Endodermal cell (in vitro differentiated cells): ENCODE measurements around the gene NOS3. TPM values are rescaled to one million over a fixed set of nuclear protein-coding genes. Genes with fewer than 3 reads are reported as not detected.

Experiments used
- DNase-seq: peaks from one replicate; pipeline ENCODE4 v3.0.0-alpha.2; 2017
- H3K27ac ChIP-seq: 2 replicates; pipeline ENCODE4 v1.5.1; 2013; ENCODE audit warnings: mild to moderate bottlenecking, low read depth, low read length, moderate library complexity
- H3K27me3 ChIP-seq: 2 replicates; pipeline ENCODE4 v1.6.1; 2013; ENCODE audit warnings: mild to moderate bottlenecking, low read length, moderate library complexity; ENCODE audit not compliant: insufficient read depth, control insufficient read depth, poor library complexity, severe bottlenecking
- H3K36me3 ChIP-seq: 2 replicates; pipeline ENCODE4 v1.7.0; 2013; ENCODE audit warnings: mild to moderate bottlenecking, low read length, moderate library complexity; ENCODE audit not compliant: control insufficient read depth, insufficient read depth
- H3K4me1 ChIP-seq: one replicate; pipeline ENCODE4 v1.7.0; 2013; ENCODE audit warnings: low read length; ENCODE audit not compliant: control insufficient read depth, insufficient read depth
- H3K4me3 ChIP-seq: 2 replicates; pipeline ENCODE4 v1.5.1; 2013; ENCODE audit warnings: mild to moderate bottlenecking, low read length, moderate library complexity
- H3K9ac ChIP-seq: 2 replicates; pipeline ENCODE4 v1.6.1; 2013; ENCODE audit warnings: mild to moderate bottlenecking, low read length, moderate library complexity; ENCODE audit not compliant: poor library complexity, severe bottlenecking; ENCODE audit errors: extremely low read depth
- H3K9me3 ChIP-seq: 2 replicates; pipeline ENCODE4 v1.6.1; 2013; ENCODE audit warnings: mild to moderate bottlenecking, low read length, moderate library complexity; ENCODE audit not compliant: control insufficient read depth
- H3K27ac Mint-ChIP-seq: 2 replicates; pipeline ENCODE4 v1.8.0; 2020; ENCODE audit warnings: mixed read lengths
- H3K27me3 Mint-ChIP-seq: 2 replicates; pipeline ENCODE4 v1.8.0; 2021; ENCODE audit warnings: mild to moderate bottlenecking, mixed read lengths; ENCODE audit not compliant: insufficient read depth
- H3K36me3 Mint-ChIP-seq: 2 replicates; pipeline ENCODE4 v1.8.0; 2020; ENCODE audit warnings: low read depth, mixed read lengths
- H3K4me1 Mint-ChIP-seq: 2 replicates; pipeline ENCODE4 v1.8.0; 2020; ENCODE audit warnings: mixed read lengths
- H3K4me3 Mint-ChIP-seq: 2 replicates; pipeline ENCODE4 v1.8.0; 2020; ENCODE audit warnings: mild to moderate bottlenecking, moderate library complexity, mixed read lengths
- H3K9me3 Mint-ChIP-seq: 2 replicates; pipeline ENCODE4 v1.8.0; 2020; ENCODE audit warnings: mild to moderate bottlenecking, mixed read lengths
- CTCF ChIP-seq: fragments of 200-600 bp; sonication (generic); conservative IDR thresholded peaks from 2 replicates; pipeline ENCODE4 v1.5.0; 2021; ENCODE audit warnings: antibody characterized with exemption, mild to moderate bottlenecking
- WGBS, 2 experiments: methylation state at CpG; one replicate each; pipeline versions ENCODE4 v1.1.5 to v1.1.7; 2013; ENCODE audit warnings: missing lambda C conversion rate in 2 of 2, mixed read lengths in 1 of 2; ENCODE audit not compliant: insufficient coverage in 1 of 2, insufficient read length in 1 of 2; 5-methylcytosine and 5-hydroxymethylcytosine counted together
- total RNA-seq, 2 donors: library from RNA; stranded (reverse); fragmentation: NEBNext Ultra II Directional in 1 of 2; extraction: Animal tissue kit (Norgen Biotek cat#: 25700) in 1 of 2; gene quantifications; 2 replicates in 1 of 2; 3 replicates in 1 of 2; pipeline ENCODE4 v1.2.1, GENCODE V29; 2021

NOS3 gene
- total RNA-seq, 2 donors from 2014 or later = 2.3 to 9.1 TPM

GRCh38 chr7:150999497-151000230 is 8.8 kb downstream of the NOS3 start:
- Mint-ChIP-seq H3K36me3 (no peaks in the 10 kb centered on the region), H3K4me3 (no peak overlapping the region), H3K9me3 (no peaks in the 10 kb centered on the region), H3K4me1 (no peaks in the 10 kb centered on the region), H3K27ac (no peak overlapping the region), H3K27me3 (peaks cover 3% of the 10 kb centered on the region)
- Histone ChIP-seq H3K27me3 (no peaks in the 10 kb centered on the region), H3K36me3 (no peaks in the 10 kb centered on the region), H3K27ac (no peak overlapping the region), H3K4me3 (no peak overlapping the region), H3K9me3 (no peaks in the 10 kb centered on the region), H3K9ac (no peak overlapping the region), H3K4me1 (peaks cover 2% of the 10 kb centered on the region)
- TF ChIP-seq CTCF = no peak
- no peak for DNase-seq
- WGBS, 2 experiments = 88 to 100% methylated on average over 1 to 5 of the region's 5 CpGs

- TF ChIP-seq CTCF = no peak
- no peaks in the 10 kb centered on the region for H3K36me3 ChIP-seq
- H3K27me3 ChIP-seq = no peaks in the 10 kb centered on the region
- no peaks in the 10 kb centered on the region for H3K4me1 Mint-ChIP-seq
- H3K9ac ChIP-seq = no peak overlapping the region
- no peaks in the 10 kb centered on the region for H3K36me3 Mint-ChIP-seq
- H3K27ac Mint-ChIP-seq = no peak overlapping the region
- no peaks in the 10 kb centered on the region for H3K9me3 ChIP-seq
- H3K4me3 ChIP-seq = no peak overlapping the region
- no peaks in the 10 kb centered on the region for H3K9me3 Mint-ChIP-seq
- no peak overlapping the region for H3K27ac ChIP-seq
- H3K4me3 Mint-ChIP-seq = no peak overlapping the region
- DNase-seq = no peak
- peaks cover 3% of the 10 kb centered on the region for H3K27me3 Mint-ChIP-seq
- H3K4me1 ChIP-seq = no peaks in the 10 kb centered on the region
- 92 to 100% methylated on average over 3 to 13 of the region's 13 CpGs for WGBS, 2 experiments
These were observed 10.2 kb downstream of the NOS3 start for GRCh38 chr7:151000897-151001495.

GRCh38 chr7:151001546-151001945 is 10.7 kb downstream of the NOS3 start:
- Histone ChIP-seq H3K4me3 (no peak overlapping the region), H3K27me3 (no peaks in the 10 kb centered on the region), H3K9me3 (no peaks in the 10 kb centered on the region), H3K4me1 (no peaks in the 10 kb centered on the region), H3K27ac (no peak overlapping the region), H3K9ac (no peak overlapping the region), H3K36me3 (no peaks in the 10 kb centered on the region)
- TF ChIP-seq CTCF = no peak
- H3K4me1 Mint-ChIP-seq = no peaks in the 10 kb centered on the region
- 95 to 100% methylated on average over 15 to 16 of the region's 16 CpGs for WGBS, 2 experiments
- DNase-seq = no peak
- H3K4me3 Mint-ChIP-seq = no peak overlapping the region
- H3K9me3 Mint-ChIP-seq = no peaks in the 10 kb centered on the region
- no peaks in the 10 kb centered on the region for H3K36me3 Mint-ChIP-seq
- no peak overlapping the region for H3K27ac Mint-ChIP-seq
- peaks cover 3% of the 10 kb centered on the region for H3K27me3 Mint-ChIP-seq
